ENCODE measurements around the gene ADAM12.

Gene ADAM12

GRCh38 chr10:126101325-126101724 lies 287.0 kb downstream of the ADAM12 start:
- no peak for TF ChIP-seq MAX (IDR thresholded peaks at IDR 0.05)
- TF ChIP-seq CREB1 (IDR thresholded peaks at IDR 0.05; ENCODE audit: low read depth): no peak
- no peak for TF ChIP-seq YY1 (IDR thresholded peaks at IDR 0.05; ENCODE audit: low read depth)
- TF ChIP-seq TAF1 (IDR thresholded peaks at IDR 0.05; ENCODE audit: low read depth): no peak
- no peak for TF ChIP-seq FOXM1 (IDR thresholded peaks at IDR 0.05; ENCODE audit: borderline replicate concordance, low read depth)
- no peak for TF ChIP-seq CEBPB (IDR thresholded peaks at IDR 0.05)
- TF ChIP-seq EGR1 (IDR thresholded peaks at IDR 0.05): no peak
- TF ChIP-seq REST (IDR thresholded peaks at IDR 0.05; ENCODE audit: low read depth): no peak
- TF ChIP-seq TCF12 (IDR thresholded peaks at IDR 0.05; ENCODE audit: low read depth): no peak

GRCh38 chr10:126099366-126099765 lies 288.9 kb downstream of the ADAM12 start:
- no peak for TF ChIP-seq CREB1 (IDR thresholded peaks at IDR 0.05; ENCODE audit: low read depth)
- no peak for TF ChIP-seq FOXM1 (IDR thresholded peaks at IDR 0.05; ENCODE audit: borderline replicate concordance, low read depth)
- TF ChIP-seq NFIC (IDR thresholded peaks at IDR 0.05): no peak
- TF ChIP-seq EGR1 (IDR thresholded peaks at IDR 0.05): no peak
- no peak for TF ChIP-seq USF1 (IDR thresholded peaks at IDR 0.05)
- TF ChIP-seq YY1 (IDR thresholded peaks at IDR 0.05; ENCODE audit: low read depth): no peak

- TF ChIP-seq TCF12 (IDR thresholded peaks at IDR 0.05; ENCODE audit: low read depth) (no peak), USF1 (IDR thresholded peaks at IDR 0.05) (no peak), YY1 (IDR thresholded peaks at IDR 0.05; ENCODE audit: low read depth) (no peak), FOXM1 (IDR thresholded peaks at IDR 0.05; ENCODE audit: borderline replicate concordance, low read depth) (no peak), TEAD4 (IDR thresholded peaks at IDR 0.05) (no peak)
These were observed 290.1 kb downstream of the ADAM12 start for GRCh38 chr10:126098226-126098581.

GRCh38 chr10:126097558-126098225 lies 290.6 kb downstream of the ADAM12 start:
- TF ChIP-seq NFIC (IDR thresholded peaks at IDR 0.05) (no peak), EGR1 (IDR thresholded peaks at IDR 0.05) (no peak), TAF1 (IDR thresholded peaks at IDR 0.05; ENCODE audit: low read depth) (no peak), FOXM1 (IDR thresholded peaks at IDR 0.05; ENCODE audit: borderline replicate concordance, low read depth) (no peak), MAX (IDR thresholded peaks at IDR 0.05) (no peak), EP300 (IDR thresholded peaks at IDR 0.05; ENCODE audit: borderline replicate concordance) (no peak)

- TF ChIP-seq FOXM1 (IDR thresholded peaks at IDR 0.05; ENCODE audit: borderline replicate concordance, low read depth) (no peak), EGR1 (IDR thresholded peaks at IDR 0.05) (no peak), EP300 (IDR thresholded peaks at IDR 0.05; ENCODE audit: borderline replicate concordance) (no peak), RAD21 (IDR thresholded peaks at IDR 0.05; ENCODE audit: low read depth) (no peak), TCF12 (IDR thresholded peaks at IDR 0.05; ENCODE audit: low read depth) (no peak), USF1 (IDR thresholded peaks at IDR 0.05) (no peak), TAF1 (IDR thresholded peaks at IDR 0.05; ENCODE audit: low read depth) (no peak), TEAD4 (IDR thresholded peaks at IDR 0.05) (no peak), REST (IDR thresholded peaks at IDR 0.05; ENCODE audit: low read depth) (no peak), NFIC (IDR thresholded peaks at IDR 0.05) (no peak), ZBTB7A (IDR thresholded peaks at IDR 0.05; ENCODE audit: low read depth) (no peak), YY1 (IDR thresholded peaks at IDR 0.05; ENCODE audit: low read depth) (no peak), CREB1 (IDR thresholded peaks at IDR 0.05; ENCODE audit: low read depth) (no peak), MAX (IDR thresholded peaks at IDR 0.05) (no peak), CEBPB (IDR thresholded peaks at IDR 0.05) (no peak)
These were observed 293.7 kb downstream of the ADAM12 start for GRCh38 chr10:126094537-126094936.
